Measurements from ENCODE around the gene DNAH10. TPM values are rescaled to one million over a fixed set of nuclear protein-coding genes. Genes with fewer than 3 reads are reported as not detected.

Gene DNAH10
- total RNA-seq, 1 donor from 2014 or later = 22.6 TPM

GRCh38 chr12:123843912-123844748 lies 82.0 kb downstream of the DNAH10 start:
- no peak for DNase-seq

DNA sequence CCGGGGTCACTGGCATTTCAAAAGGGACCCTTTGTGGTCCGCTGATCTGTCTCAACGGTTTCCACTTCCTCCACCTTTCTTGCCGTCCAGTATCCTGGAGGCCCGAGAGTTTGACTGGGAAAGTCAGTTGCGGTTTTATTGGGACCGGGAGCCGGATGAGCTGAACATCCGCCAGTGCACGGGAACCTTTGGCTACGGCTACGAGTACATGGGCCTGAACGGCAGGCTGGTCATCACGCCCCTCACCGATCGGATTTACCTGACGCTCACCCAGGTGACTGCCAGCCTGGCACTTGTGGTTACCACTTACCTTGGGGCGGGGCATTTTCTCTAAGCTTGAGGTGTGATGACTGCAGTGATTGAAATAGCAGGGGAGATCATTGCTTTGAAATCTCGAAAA lies 83.8 kb downstream of the DNAH10 start:
- no peak for DNase-seq

GRCh38 chr12:123846340-123846739 lies 84.2 kb downstream of the DNAH10 start:
- no peak for DNase-seq

DNA sequence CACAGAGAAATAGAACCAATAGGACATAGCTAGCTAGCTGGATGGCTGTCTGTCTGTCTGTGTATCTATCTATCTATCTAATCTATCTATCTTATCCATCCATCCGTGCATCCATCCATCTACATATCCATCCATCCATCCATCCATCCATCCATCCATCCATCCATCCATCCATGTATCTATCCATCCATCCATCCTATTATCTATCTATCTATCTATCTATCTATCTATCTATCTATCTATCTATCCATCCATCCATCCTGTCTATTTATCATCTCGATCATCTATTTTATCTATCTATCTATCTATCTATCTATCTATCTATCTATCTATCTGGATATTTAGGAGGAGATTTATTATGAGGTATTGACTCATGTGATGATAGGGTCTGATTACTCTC lies 84.9 kb downstream of the DNAH10 start:
- no peak for DNase-seq

DNA sequence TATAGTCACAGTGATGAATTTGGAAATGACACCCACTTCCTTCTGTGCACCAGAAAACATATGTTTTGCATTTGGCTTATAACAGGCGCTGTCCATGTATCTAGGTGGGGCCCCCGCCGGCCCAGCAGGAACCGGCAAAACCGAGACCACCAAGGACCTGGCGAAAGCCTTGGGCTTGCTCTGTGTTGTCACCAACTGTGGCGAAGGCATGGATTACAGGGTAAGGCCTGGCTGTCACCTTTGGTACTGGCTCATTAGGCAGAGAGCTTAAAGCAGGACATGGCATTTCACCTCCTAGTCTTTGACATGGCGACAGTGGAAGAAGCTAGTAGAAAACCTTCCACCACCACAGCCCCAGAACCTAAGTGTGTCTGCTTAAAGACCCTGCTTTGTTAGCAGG lies 85.8 kb downstream of the DNAH10 start:
- DNase-seq = no peak

GRCh38 chr12:123849517-123849916 lies 87.4 kb downstream of the DNAH10 start:
- no peak for DNase-seq

- no peak for DNase-seq
Measured at GRCh38 chr12:123850246-123851134, 88.4 kb downstream of the DNAH10 start.

GRCh38 chr12:123853396-123854070 lies 91.4 kb downstream of the DNAH10 start:
- DNase-seq = no peak

GRCh38 chr12:123854232-123854631 lies 92.1 kb downstream of the DNAH10 start:
- no peak for DNase-seq

- DNase-seq = no peak
Measured at GRCh38 chr12:123854918-123855317, 92.8 kb downstream of the DNAH10 start.

GRCh38 chr12:123856681-123857080 lies 94.6 kb downstream of the DNAH10 start:
- no peak for DNase-seq

GRCh38 chr12:123858176-123858575 lies 96.1 kb downstream of the DNAH10 start:
- DNase-seq = no peak

DNA sequence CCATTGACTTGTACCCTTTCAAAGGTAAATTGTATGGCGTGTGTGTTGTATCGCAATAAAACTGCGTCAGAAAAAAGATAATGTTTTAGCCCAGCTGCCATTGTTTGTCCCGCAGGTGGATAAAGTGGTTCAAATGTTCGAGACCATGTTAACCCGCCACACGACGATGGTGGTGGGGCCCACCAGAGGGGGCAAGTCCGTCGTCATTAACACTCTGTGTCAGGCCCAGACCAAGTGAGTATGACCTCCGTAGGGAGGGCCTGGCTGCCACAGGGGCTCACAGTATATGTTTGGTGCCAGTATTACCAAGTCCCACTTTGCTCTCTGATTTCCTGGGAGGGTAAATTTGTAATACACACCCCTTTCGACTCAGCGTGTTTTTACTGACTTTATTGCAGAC lies 96.9 kb downstream of the DNAH10 start:
- DNase-seq = no peak

DNA sequence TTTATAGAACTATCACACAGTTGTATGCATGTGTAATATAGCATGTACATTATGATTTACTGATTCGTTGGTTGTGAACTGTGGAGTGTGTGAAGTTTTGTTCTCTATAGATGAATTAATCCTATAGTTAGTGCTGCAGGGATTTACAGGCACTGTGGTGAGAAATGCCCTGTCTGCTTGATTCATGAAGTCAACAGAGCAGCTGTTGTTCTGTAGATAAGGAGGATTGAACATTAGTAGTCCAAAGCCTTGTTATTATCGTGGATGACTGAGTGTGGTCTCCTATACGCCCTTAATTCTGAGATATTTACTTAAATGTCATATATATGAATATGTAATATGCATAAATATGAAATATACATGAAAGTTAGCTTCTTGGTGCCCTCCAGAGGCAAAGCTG lies 98.3 kb downstream of the DNAH10 start:
- no peak for DNase-seq

DNA sequence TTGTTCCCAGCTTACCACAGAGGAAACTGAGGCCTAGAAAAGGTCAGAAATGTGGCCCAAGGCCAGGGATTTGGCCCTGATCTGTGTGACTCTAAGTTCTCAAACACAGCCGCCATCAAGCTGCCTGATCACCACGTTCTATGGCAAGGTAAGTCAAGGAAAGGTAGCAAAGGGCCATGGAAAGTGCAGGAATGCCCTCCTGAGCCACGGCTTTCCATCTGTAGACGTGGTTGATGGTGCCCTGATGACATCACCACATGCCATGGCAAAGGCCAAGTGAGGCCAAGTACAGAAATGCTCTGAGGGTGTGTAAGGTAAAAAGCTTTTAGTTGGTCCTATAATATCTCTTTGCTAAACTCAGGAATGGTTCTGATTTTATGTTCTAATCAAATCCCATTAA lies 99.3 kb downstream of the DNAH10 start:
- no peak for DNase-seq

- no peak for DNase-seq
Measured at GRCh38 chr12:123867141-123867540, 105.0 kb downstream of the DNAH10 start.

- DNase-seq = no peak
Measured at GRCh38 chr12:123868791-123869190, 106.7 kb downstream of the DNAH10 start.

DNA sequence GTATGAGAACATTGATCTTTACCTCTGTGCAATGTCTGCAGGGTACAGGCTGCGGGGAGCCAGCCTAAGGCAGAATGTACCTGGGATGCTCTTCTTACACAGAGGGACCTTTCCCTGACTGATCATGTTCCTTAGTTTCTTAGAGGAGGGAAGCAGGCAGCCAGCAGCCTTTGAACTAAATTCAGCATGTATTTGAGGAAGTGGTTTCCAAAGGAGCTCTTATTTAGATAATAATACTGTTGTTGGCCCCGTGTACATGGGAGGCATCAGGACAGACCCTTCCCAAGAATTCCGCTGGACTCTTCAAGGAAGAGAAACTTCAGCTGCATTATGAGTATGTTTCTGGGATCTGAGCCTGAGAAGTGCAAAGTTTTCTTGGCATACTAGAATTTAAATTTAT lies 111.7 kb downstream of the DNAH10 start:
- no peak for DNase-seq

- no peak for DNase-seq
Measured at GRCh38 chr12:123877968-123878367, 115.9 kb downstream of the DNAH10 start.

- DNase-seq = no peak
Measured at GRCh38 chr12:123879101-123879500, 117.0 kb downstream of the DNAH10 start.

DNA sequence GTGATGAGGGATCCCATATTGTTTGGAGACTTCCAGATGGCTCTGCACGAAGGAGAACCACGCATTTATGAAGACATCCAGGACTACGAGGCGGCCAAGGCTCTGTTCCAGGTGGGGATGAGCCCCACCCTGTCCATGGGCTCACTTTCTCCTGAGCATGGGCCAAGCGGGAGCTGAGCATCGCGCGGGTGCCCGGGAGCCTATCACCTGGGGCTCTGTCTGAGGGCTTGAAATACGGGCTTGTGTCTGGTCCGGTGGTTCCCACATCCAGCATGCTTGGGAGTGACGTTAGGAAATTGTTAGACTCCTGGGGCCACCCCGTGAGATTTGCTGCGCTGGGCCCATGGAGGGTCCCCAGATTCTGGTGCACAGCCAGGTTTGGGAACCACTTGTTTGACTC lies 117.6 kb downstream of the DNAH10 start:
- DNase-seq = no peak

DNA sequence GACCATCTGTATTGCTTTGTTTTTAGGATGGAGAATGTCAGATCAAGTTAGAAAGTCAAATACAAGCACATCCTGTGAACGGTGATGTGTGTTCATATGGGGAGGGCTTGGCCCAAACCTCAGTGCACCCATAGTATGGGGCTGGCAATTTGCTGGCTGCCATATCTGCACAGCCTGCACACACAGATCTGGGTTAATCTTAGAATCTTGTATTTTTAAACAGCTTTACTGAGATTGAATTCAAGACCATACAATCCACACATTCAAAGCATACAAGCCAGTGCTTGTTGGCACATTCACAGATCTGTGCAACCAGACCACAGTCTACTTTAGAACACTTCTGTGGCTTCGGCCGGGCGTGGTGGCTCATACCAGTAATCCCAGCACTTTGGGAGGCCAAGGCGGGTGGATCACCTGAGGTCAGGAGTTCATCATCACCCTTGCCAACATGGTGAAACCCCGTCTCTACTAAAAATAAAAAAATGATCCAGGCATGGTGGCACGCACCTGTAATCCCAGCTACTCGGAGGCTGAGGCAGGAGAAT lies 120.1 kb downstream of the DNAH10 start:
- no peak for DNase-seq

DNA sequence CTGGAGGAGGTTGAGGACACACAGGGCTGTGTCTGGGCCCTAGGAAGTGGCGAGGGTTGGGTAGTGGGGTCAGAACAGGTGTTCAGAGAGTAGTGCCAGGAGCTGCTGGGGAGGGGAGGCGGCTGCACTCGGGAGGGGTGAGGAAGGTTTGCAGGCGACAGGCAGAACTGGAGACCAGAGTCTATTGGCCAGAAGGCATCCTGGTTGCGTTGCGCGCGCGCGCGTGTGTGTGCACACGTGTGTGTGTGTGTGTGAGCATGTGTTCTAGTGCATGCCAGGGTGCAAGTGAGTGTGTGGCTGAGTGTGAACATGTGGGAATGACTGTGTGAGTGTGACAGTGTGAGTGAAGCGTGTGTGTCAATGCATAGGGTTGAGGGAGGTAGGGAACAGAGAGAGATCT lies 124.2 kb downstream of the DNAH10 start:
- DNase-seq = no peak
